OCI-LY3 (cell line): ENCODE data around the gene L2HGDH.

Source experiments
- CTCF ChIP-seq: fragments of 200-600, 300-600 bp; sonication (generic); IDR thresholded peaks from 2 replicates; pipeline ENCODE4 v1.5.1; 2014; ENCODE audit warnings: antibody characterized with exemption, low read length, low read depth
- EZH2phosphoT487 ChIP-seq: fragments of 200-600 bp; shearing (Covaris generic); IDR thresholded peaks from 2 replicates; pipeline ENCODE4 v1.6.1; 2018; ENCODE audit warnings: antibody characterized with exemption, mixed run types, low read depth

- TF ChIP-seq CTCF (no peak), EZH2phosphoT487 (no peak)
Observed at GRCh38 chr14:50233951-50234250, 78.1 kb downstream of the L2HGDH start.
